PC-9 (cell line): ENCODE data around the gene MRPL12. TPM values are rescaled to one million over a fixed set of nuclear protein-coding genes. Genes with fewer than 3 reads are reported as not detected.

Experiments used
- BruUV-seq: library from RNA; stranded (reverse); fragments of 400-500 nt; replicated peaks from 2 replicates; lab custom pipeline; 2021; lab: Mats Ljungman, UMichigan
- CTCF ChIA-PET: fragments of 300-600 bp; sonication (Branson Sonifier 250); formaldehyde crosslinking; loops from one replicate; lab custom pipeline; 2022; ENCODE audit warnings: antibody characterized with exemption; lab: Charles Lee
- POLR2A ChIA-PET: fragments of 300-600 bp; sonication (Branson Sonifier 250); formaldehyde crosslinking; loops from one replicate; lab custom pipeline; 2022; ENCODE audit warnings: antibody characterized with exemption; ENCODE audit not compliant: unreplicated experiment; lab: Charles Lee
- DNase-seq, 2 experiments: peaks; one replicate each; pipeline versions ENCODE4 v3.0.0 to v3.0.0-alpha.2; 2015 to 2022; ENCODE audit warnings: mixed read lengths in 1 of 2
- H2AFZ ChIP-seq: fragments of 200-600 bp; sonication (generic); 2 replicates; pipeline ENCODE4 v1.8.1; 2017; ENCODE audit warnings: antibody characterized with exemption
- H3F3A ChIP-seq: fragments of 200-600 bp; sonication (generic); 2 replicates; pipeline ENCODE4 v1.8.1; 2017; ENCODE audit warnings: antibody characterized with exemption, mild to moderate bottlenecking, low read depth; ENCODE audit not compliant: insufficient read depth
- H3K27ac ChIP-seq: fragments of 200-600 bp; sonication (generic); 2 replicates; pipeline ENCODE4 v1.6.1; 2016; ENCODE audit warnings: mixed run types
- H3K27me3 ChIP-seq: fragments of 200-600 bp; sonication (generic); 2 replicates; pipeline ENCODE4 v1.6.1; 2016; ENCODE audit warnings: low read depth, mixed run types; ENCODE audit not compliant: insufficient read depth
- H3K36me3 ChIP-seq: fragments of 200-600 bp; sonication (generic); 2 replicates; pipeline ENCODE4 v1.6.1; 2016; ENCODE audit warnings: low read depth, mixed run types
- H3K4me1 ChIP-seq: fragments of 200-600 bp; sonication (generic); replicated peaks from 2 replicates; pipeline ENCODE4 v1.6.1; 2016; ENCODE audit warnings: mixed run types; ENCODE audit not compliant: insufficient read depth
- H3K4me2 ChIP-seq: fragments of 200-600 bp; sonication (generic); 2 replicates; pipeline ENCODE4 v1.6.1; 2017; ENCODE audit warnings: mixed run types
- H3K4me3 ChIP-seq: fragments of 200-600 bp; sonication (generic); 2 replicates; pipeline ENCODE4 v1.6.1; 2016; ENCODE audit warnings: mixed run types
- H3K79me2 ChIP-seq: fragments of 200-600 bp; sonication (generic); 2 replicates; pipeline ENCODE4 v1.6.1; 2017; ENCODE audit warnings: low read depth, mixed run types
- H3K9me2 ChIP-seq: fragments of 200-600 bp; sonication (generic); 2 replicates; pipeline ENCODE4 v1.8.1; 2017; ENCODE audit warnings: mild to moderate bottlenecking; ENCODE audit not compliant: insufficient read depth
- H3K9me3 ChIP-seq: fragments of 200-600 bp; sonication (generic); 2 replicates; pipeline ENCODE4 v1.8.1; 2016; ENCODE audit warnings: low read depth; ENCODE audit not compliant: insufficient read depth
- H4K20me1 ChIP-seq: fragments of 200-600 bp; sonication (generic); 2 replicates; pipeline ENCODE4 v1.8.1; 2017; ENCODE audit not compliant: insufficient read depth
- EZH2 ChIP-seq: fragments of 200-600 bp; sonication (generic); IDR thresholded peaks from 2 replicates; pipeline ENCODE4 v1.8.0; 2017; ENCODE audit warnings: antibody characterized with exemption, low read depth
- intact Hi-C: fragments of 100-400 bp; cut with micrococcal nuclease; formaldehyde crosslinking; loops from one replicate; pipeline ENCODE4 v1.10.0; 2022; ENCODE audit not compliant: unreplicated experiment
- total RNA-seq: library from RNA; stranded (reverse); gene quantifications from 2 replicates; pipeline ENCODE4 v1.2.3, GENCODE V29; 2021
- TF ChIP-seq, protein P1 (sequence below): fragments of 200-600 bp; sonication (generic); conservative IDR thresholded peaks from 2 replicates; pipeline ENCODE4 v1.6.1; 2017; ENCODE audit warnings: mixed run types, antibody characterized with exemption, mild to moderate bottlenecking, moderate library complexity

Gene MRPL12
- total RNA-seq, 1 experiment from 2014 or later = 98.6 TPM

DNA sequence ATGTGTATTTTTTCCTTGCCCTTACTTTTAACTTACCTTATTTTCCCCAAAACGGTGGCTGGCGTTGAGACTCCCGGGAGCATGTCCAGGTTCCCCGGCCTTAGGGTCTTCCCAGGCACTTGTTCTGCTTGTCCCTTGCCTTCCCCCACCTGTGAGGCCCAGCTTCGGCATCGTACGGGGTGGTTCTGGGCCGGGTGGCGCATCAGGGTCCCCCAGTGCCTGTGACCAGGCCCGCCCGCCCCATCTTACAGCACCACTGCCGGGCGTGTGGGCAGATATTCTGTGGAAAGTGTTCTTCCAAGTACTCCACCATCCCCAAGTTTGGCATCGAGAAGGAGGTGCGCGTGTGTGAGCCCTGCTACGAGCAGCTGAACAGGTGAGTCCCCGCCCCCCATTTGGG lies 12.0 kb upstream of the MRPL12 start:
- no TSS peak for BruUV-seq
- no peak for TF ChIP-seq EZH2
- TF ChIP-seq, protein P1, sequence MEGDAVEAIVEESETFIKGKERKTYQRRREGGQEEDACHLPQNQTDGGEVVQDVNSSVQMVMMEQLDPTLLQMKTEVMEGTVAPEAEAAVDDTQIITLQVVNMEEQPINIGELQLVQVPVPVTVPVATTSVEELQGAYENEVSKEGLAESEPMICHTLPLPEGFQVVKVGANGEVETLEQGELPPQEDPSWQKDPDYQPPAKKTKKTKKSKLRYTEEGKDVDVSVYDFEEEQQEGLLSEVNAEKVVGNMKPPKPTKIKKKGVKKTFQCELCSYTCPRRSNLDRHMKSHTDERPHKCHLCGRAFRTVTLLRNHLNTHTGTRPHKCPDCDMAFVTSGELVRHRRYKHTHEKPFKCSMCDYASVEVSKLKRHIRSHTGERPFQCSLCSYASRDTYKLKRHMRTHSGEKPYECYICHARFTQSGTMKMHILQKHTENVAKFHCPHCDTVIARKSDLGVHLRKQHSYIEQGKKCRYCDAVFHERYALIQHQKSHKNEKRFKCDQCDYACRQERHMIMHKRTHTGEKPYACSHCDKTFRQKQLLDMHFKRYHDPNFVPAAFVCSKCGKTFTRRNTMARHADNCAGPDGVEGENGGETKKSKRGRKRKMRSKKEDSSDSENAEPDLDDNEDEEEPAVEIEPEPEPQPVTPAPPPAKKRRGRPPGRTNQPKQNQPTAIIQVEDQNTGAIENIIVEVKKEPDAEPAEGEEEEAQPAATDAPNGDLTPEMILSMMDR = no peak
- Histone ChIP-seq H3K27ac (no peak overlapping the region), H3K4me2 (no peak overlapping the region), H3K4me1 (no peaks in the 10 kb centered on the region), H4K20me1 (peaks cover 7% of the 10 kb centered on the region), H3K79me2 (peaks cover 12% of the 10 kb centered on the region), H3K9me2 (no peaks in the 10 kb centered on the region), H3K9me3 (no peaks in the 10 kb centered on the region), H3F3A (no peaks in the 10 kb centered on the region), H3K36me3 (no peaks in the 10 kb centered on the region), H3K27me3 (no peaks in the 10 kb centered on the region), H3K4me3 (no peak overlapping the region), H2AFZ (no peak overlapping the region)
- DNase-seq = no peak
- ChIA-PET POLR2A (no interaction called here), CTCF (no interaction called here)
- intact Hi-C loops = no loop called here

DNA sequence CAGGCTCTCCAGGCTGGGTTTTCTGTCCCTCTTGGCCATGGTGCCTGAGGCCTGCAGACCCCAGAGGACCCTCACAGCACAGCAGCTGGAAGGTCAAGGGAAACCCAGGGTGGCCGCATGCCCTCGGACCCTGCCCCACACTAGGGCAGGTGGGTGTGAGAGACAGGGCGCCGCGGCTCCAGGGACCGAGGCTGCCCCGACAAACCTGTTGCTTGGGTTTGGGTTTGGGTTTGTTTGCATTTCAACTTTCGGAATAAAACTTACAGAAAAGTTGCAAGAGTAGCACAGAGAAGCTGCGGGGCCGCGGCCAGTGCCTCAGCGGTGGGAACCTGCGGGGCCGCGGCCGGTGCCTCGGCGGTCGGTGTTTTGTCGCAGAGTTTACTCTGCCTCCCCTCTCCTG lies 11.6 kb upstream of the MRPL12 start:
- intact Hi-C loops = no loop called here
- no peaks in the 10 kb centered on the region for H3F3A ChIP-seq
- no TSS peak for BruUV-seq
- H3K4me3 ChIP-seq = no peak overlapping the region
- H3K9me3 ChIP-seq = no peaks in the 10 kb centered on the region
- peaks cover 4% of the 10 kb centered on the region for H4K20me1 ChIP-seq
- H3K9me2 ChIP-seq = no peaks in the 10 kb centered on the region
- DNase-seq = no peak
- H3K4me1 ChIP-seq = no peaks in the 10 kb centered on the region
- ChIA-PET POLR2A (no interaction called here), CTCF (interaction anchor here (0.7 kb wide), 1 partner anchor 548 kb away, joined by 3 read pairs; no protein-coding TSS in a partner anchor)
- peaks cover 9% of the 10 kb centered on the region; the same call in 1 of the 2 replicates for H3K79me2 ChIP-seq
- H2AFZ ChIP-seq = no peak overlapping the region
- H3K36me3 ChIP-seq = no peaks in the 10 kb centered on the region
- H3K27ac ChIP-seq = no peak overlapping the region
- no peak overlapping the region for H3K4me2 ChIP-seq
- H3K27me3 ChIP-seq = no peaks in the 10 kb centered on the region
- TF ChIP-seq, protein P1 = no peak

DNA sequence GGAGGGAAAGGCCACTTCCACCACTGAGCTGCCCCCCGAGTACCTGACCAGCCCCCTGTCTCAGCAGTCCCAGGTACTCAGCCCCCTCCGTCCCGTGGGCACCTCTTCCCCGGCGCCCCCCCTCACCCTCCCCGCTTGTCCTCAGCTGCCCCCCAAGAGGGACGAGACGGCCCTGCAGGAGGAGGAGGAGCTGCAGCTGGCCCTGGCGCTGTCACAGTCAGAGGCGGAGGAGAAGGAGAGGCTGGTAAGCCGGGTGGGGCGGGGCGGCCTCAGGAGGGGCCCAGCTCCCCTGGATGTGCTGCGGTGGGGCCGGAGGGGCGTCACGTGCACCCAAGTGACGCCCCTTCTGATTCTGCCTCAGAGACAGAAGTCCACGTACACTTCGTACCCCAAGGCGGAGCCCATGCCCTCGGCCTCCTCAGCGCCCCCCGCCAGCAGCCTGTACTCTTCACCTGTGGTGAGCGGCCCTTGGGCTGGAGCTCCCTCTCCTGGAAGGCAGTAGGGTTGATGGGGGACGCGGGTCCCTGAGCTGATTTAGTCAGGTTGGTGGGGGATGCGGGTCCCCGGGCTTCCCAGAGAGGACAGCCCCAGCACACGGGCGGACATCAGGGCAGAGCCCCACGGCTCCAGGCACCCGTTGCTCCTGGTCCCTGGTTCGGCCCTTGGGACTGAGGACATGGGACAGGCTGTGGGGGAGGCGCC lies 9.5 kb upstream of the MRPL12 start:
- H3K36me3 ChIP-seq = no peaks in the 10 kb centered on the region

More for the DNA sequence above, 9.5 kb upstream of the MRPL12 start:
- DNase-seq = no peak
- H3K4me3 ChIP-seq = no peak overlapping the region
- H3K27ac ChIP-seq = no peak overlapping the region
- intact Hi-C loops = no loop called here
- H3K4me2 ChIP-seq = no peak overlapping the region
- no peaks in the 10 kb centered on the region for H3K9me2 ChIP-seq
- H3F3A ChIP-seq = no peaks in the 10 kb centered on the region; the same call in 1 of the 2 replicates
- TF ChIP-seq, protein P1 = no peak
- TF ChIP-seq EZH2 = no peak
- H4K20me1 ChIP-seq = peaks cover 4% of the 10 kb centered on the region; the same call in 1 of the 2 replicates
- no TSS peak for BruUV-seq
- ChIA-PET POLR2A (interaction anchor here (0.6 kb wide), 2 partner anchors 148 to 231 kb away, joined by 3 to 4 read pairs; no protein-coding TSS in a partner anchor), CTCF (no interaction called here)
- H3K9me3 ChIP-seq = no peaks in the 10 kb centered on the region
- H3K27me3 ChIP-seq = no peaks in the 10 kb centered on the region
- no peak overlapping the region for H2AFZ ChIP-seq
- H3K79me2 ChIP-seq = no peaks in the 10 kb centered on the region
- no peaks in the 10 kb centered on the region for H3K4me1 ChIP-seq
